Thyroid gland (tissue), 4 donors: ENCODE data around the gene TTBK1. TPM values are rescaled to one million over a fixed set of nuclear protein-coding genes. Genes with fewer than 3 reads are reported as not detected.

Source experiments
- DNase-seq, 2 donors: peaks; one replicate each; pipeline ENCODE4 v3.0.0-alpha.2; 2019
- H3K27ac ChIP-seq, 3 donors: fragments of 200-600 bp; sonication (generic); 1 replicate in 2 of 3; 2 replicates in 1 of 3; pipeline ENCODE4 v1.5.1; 2016 to 2019; ENCODE audit warnings: mild to moderate bottlenecking in 1 of 3, moderate library complexity in 1 of 3
- H3K27me3 ChIP-seq: fragments of 200-600 bp; sonication (generic); one replicate; pipeline ENCODE4 v1.5.1; 2019
- H3K36me3 ChIP-seq, 2 donors: fragments of 200-600 bp; sonication (generic); one replicate each; pipeline ENCODE4 v1.5.1; 2016 to 2019
- H3K4me1 ChIP-seq, 2 donors: fragments of 200-600 bp; sonication (generic); one replicate each; pipeline ENCODE4 v1.5.1; 2017 to 2019
- H3K4me3 ChIP-seq, 3 donors: fragments of 200-600 bp; sonication (generic); replicated peaks in 1 of 3; 1 replicate in 2 of 3; 2 replicates in 1 of 3; pipeline ENCODE4 v1.5.1; 2016; ENCODE audit warnings: mild to moderate bottlenecking in 1 of 3
- H3K9me3 ChIP-seq: fragments of 200-600 bp; sonication (generic); one replicate; pipeline ENCODE4 v1.5.1; 2017
- CTCF ChIP-seq, 6 experiments: fragments of 200-600 bp in 3 of 6; fragments of 450-650 bp in 3 of 6; sonication (generic) in 3 of 6; IDR thresholded peaks; one replicate each; pipeline ENCODE4 v1.5.1; 2016 to 2019; ENCODE audit warnings: antibody characterized with exemption in 6 of 6, mild to moderate bottlenecking in 2 of 6, inconsistent platforms in 1 of 6, moderate library complexity in 1 of 6
- POLR2A ChIP-seq, 2 donors: fragments of 450-650 bp; IDR thresholded peaks; one replicate each; pipeline ENCODE4 v1.6.1; 2017; ENCODE audit warnings: antibody characterized with exemption in 2 of 2, mild to moderate bottlenecking in 2 of 2, moderate library complexity in 1 of 2
- WGBS, 2 donors: methylation state at CpG; one replicate each; pipeline ENCODE4 v1.1.5; 2017; 5-methylcytosine and 5-hydroxymethylcytosine counted together
- intact Hi-C: fragments of 100-400 bp; cut with DNase I; formaldehyde crosslinking; loops from one replicate; pipeline ENCODE4 v1.15.1; 2023
- total RNA-seq, 4 donors: library from RNA; depleted of rRNA; stranded (reverse); fragments of >200 nt; gene quantifications; one replicate each; pipeline ENCODE4 v1.2.3, GENCODE V29; 2016

TTBK1 gene
- total RNA-seq, 4 donors from 2014 or later: 0.11 to 0.15 TPM; not detected in 2

- WGBS, 2 donors: 71 to 83% methylated on average over 13 of the region's 13 CpGs
- no peaks in the 10 kb centered on the region for H3K9me3 ChIP-seq
- H3K27ac ChIP-seq: no peak overlapping the region
- TF ChIP-seq POLR2A (IDR thresholded peaks at IDR 0.05) (no peak), CTCF (IDR thresholded peaks at IDR 0.05) (no peak)
- intact Hi-C loops: no loop called here
- H3K4me3 ChIP-seq: no peak overlapping the region
- DNase-seq: no peak
- H3K27me3 ChIP-seq: no peaks in the 10 kb centered on the region
- H3K4me1 ChIP-seq: peaks cover 10 to 18% of the 10 kb centered on the region in 2 donors
- H3K36me3 ChIP-seq: no peaks in the 10 kb centered on the region
These were observed 34.6 kb downstream of the TTBK1 start for GRCh38 chr6:43277643-43278523.

DNA sequence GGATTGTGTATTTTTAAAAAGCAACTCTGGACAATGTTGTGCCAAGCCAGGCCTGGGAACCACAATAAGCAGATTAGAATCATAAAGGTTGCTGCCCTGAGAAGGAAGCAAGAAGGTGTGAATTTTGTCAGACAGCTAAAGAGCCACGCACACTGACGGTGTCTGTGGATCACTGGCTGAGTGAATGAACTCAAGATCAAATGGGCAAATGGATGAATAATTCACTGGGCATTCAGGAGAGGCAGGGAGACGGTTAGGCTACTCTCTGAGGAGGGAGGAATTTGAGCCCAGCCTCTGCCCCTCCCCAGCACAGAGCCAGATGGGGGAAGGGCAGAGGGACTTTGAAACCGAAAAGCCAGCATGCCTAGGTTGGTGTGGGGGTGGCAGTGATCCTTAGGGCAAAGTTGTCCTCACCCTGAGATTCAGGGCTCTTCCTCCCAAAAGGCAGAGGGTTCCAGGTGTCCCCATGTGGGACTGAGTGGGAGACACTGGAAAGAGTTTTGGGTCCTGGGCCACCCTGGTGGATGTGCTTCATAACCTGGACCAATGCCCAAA, 35.3 kb downstream of the TTBK1 start:
- H3K27me3 ChIP-seq: no peaks in the 10 kb centered on the region
- WGBS, 2 donors: 77 to 82% methylated on average over 4 of the region's 4 CpGs
- intact Hi-C loops: no loop called here
- no peak overlapping the region for H3K4me3 ChIP-seq
- H3K27ac ChIP-seq: no peak overlapping the region
- TF ChIP-seq POLR2A (IDR thresholded peaks at IDR 0.05): no peak
- no peak for TF ChIP-seq CTCF (IDR thresholded peaks at IDR 0.05)
- H3K9me3 ChIP-seq: no peaks in the 10 kb centered on the region
- H3K4me1 ChIP-seq: peaks cover 10 to 18% of the 10 kb centered on the region in 2 donors
- DNase-seq: no peak
- H3K36me3 ChIP-seq: no peaks in the 10 kb centered on the region

- no peaks in the 10 kb centered on the region for H3K27me3 ChIP-seq
- 89 to 91% methylated on average over 2 of the region's 2 CpGs for WGBS, 2 donors
- DNase-seq: no peak
- no peak overlapping the region for H3K4me3 ChIP-seq
- no peak for TF ChIP-seq POLR2A (IDR thresholded peaks at IDR 0.05)
- no peak for TF ChIP-seq CTCF (IDR thresholded peaks at IDR 0.05)
- no peaks in the 10 kb centered on the region for H3K9me3 ChIP-seq
- H3K4me1 ChIP-seq: peaks cover 9 to 12% of the 10 kb centered on the region in 2 donors
- intact Hi-C loops: no loop called here
- H3K27ac ChIP-seq: no peak overlapping the region
- no peaks in the 10 kb centered on the region for H3K36me3 ChIP-seq
These were observed 37.0 kb downstream of the TTBK1 start for GRCh38 chr6:43280234-43280633.

GRCh38 chr6:43282060-43282459, 38.8 kb downstream of the TTBK1 start:
- no peaks in the 10 kb centered on the region for H3K36me3 ChIP-seq
- no peaks in the 10 kb centered on the region for H3K9me3 ChIP-seq
- TF ChIP-seq POLR2A (IDR thresholded peaks at IDR 0.05) (no peak), CTCF (IDR thresholded peaks at IDR 0.05) (no peak)
- no peak overlapping the region for H3K27ac ChIP-seq
- no peaks in the 10 kb centered on the region for H3K27me3 ChIP-seq
- intact Hi-C loops: no loop called here
- H3K4me1 ChIP-seq: no peaks in the 10 kb centered on the region
- H3K4me3 ChIP-seq: no peak overlapping the region
- 69 to 72% methylated on average over 9 of the region's 9 CpGs for WGBS, 2 donors
- no peak for DNase-seq
